GM12892 (cell line): ENCODE results near the gene ATG2A.

ENCODE experiments used
- POLR2A ChIP-seq: IDR thresholded peaks from 2 replicates; pipeline ENCODE4 v1.6.1; 2011; ENCODE audit warnings: low read depth, low read length, control low read depth
- POLR2AphosphoS5 ChIP-seq: IDR thresholded peaks from 2 replicates; pipeline ENCODE4 v1.6.1; 2011; ENCODE audit warnings: low read depth, low read length, control low read depth
- TAF1 ChIP-seq: IDR thresholded peaks from 2 replicates; pipeline ENCODE4 v1.6.1; 2011; ENCODE audit warnings: low read depth, mild to moderate bottlenecking, control low read depth, low read length, borderline replicate concordance

- TF ChIP-seq POLR2A = no peak
- no peak for TF ChIP-seq POLR2AphosphoS5
- TF ChIP-seq TAF1 = no peak
Observed at GRCh38 chr11:64846998-64847666, 69.9 kb downstream of the ATG2A start.
